22Rv1 (cell line): ENCODE measurements around the gene CYS1.
"Not testable (repeated sequence)": the region's sequence is repeated elsewhere in the genome, so short reads cannot be mapped to it uniquely, and the experiment has no call there.

ENCODE experiments used
- H3K27ac ChIP-seq: fragments of 450-650 bp; 2 replicates; pipeline ENCODE4 v1.5.1; 2017
- CTCF ChIP-seq: fragments of 450-650 bp; IDR thresholded peaks from 2 replicates; pipeline ENCODE4 v1.5.1; 2017; ENCODE audit warnings: mild to moderate bottlenecking
- ZFX ChIP-seq: fragments of 450-650 bp; IDR thresholded peaks from 2 replicates; pipeline ENCODE4 v1.6.1; 2017; ENCODE audit warnings: antibody characterized with exemption, borderline replicate concordance

CYS1 gene

GRCh38 chr2:10017313-10017941, 62.8 kb downstream of the CYS1 start:
- TF ChIP-seq CTCF (no peak), ZFX (no peak)
- no peak overlapping the region for H3K27ac ChIP-seq

- TF ChIP-seq ZFX = no peak
- no peak for TF ChIP-seq CTCF
- no peak overlapping the region for H3K27ac ChIP-seq
These were observed 63.4 kb downstream of the CYS1 start for GRCh38 chr2:10016802-10017258.

- TF ChIP-seq CTCF = no peak
- no peak for TF ChIP-seq ZFX
- no peak overlapping the region for H3K27ac ChIP-seq
These were observed 64.0 kb downstream of the CYS1 start for GRCh38 chr2:10016001-10016801.

GRCh38 chr2:10015376-10015989, 64.7 kb downstream of the CYS1 start:
- not testable (repeated sequence) for H3K27ac ChIP-seq

- no peak for TF ChIP-seq CTCF
- TF ChIP-seq ZFX = no peak
- peak overlapping the region; percentile 77; the same call in 1 of the 2 replicates for H3K27ac ChIP-seq
These were observed 65.6 kb downstream of the CYS1 start for GRCh38 chr2:10014418-10015190.

- peak overlapping the region; percentile 77 for H3K27ac ChIP-seq
These were observed 66.4 kb downstream of the CYS1 start for GRCh38 chr2:10013651-10014417.

GRCh38 chr2:10012963-10013461, 67.2 kb downstream of the CYS1 start:
- H3K27ac ChIP-seq = peak overlapping the region; percentile 77
- TF ChIP-seq CTCF (no peak), ZFX (no peak)

- H3K27ac ChIP-seq = peak overlapping the region; percentile 77
These were observed 67.7 kb downstream of the CYS1 start for GRCh38 chr2:10012366-10012962.

- H3K27ac ChIP-seq = peak overlapping the region; percentile 79
These were observed 68.4 kb downstream of the CYS1 start for GRCh38 chr2:10011606-10012325.

- H3K27ac ChIP-seq = peak overlapping the region; percentile 79
These were observed 69.2 kb downstream of the CYS1 start for GRCh38 chr2:10010861-10011605.
